Kidney (tissue), 14 donors: ENCODE measurements around the gene P2RY11. TPM values are rescaled to one million over a fixed set of nuclear protein-coding genes. Genes with fewer than 3 reads are reported as not detected.
A peak's percentile ranks its signal among the peaks of the same experiment; 100 is the strongest.

Experiments used
- DNase-seq, 5 donors: peaks; one replicate each; pipeline ENCODE4 v3.0.0-alpha.2; 2013 to 2020
- FAIRE-seq: peaks from 2 replicates; lab custom pipeline; 2012; peaks lifted over from hg19 to GRCh38; lab: Jason Lieb, UNC
- H3K27ac ChIP-seq, 2 donors: one replicate each; pipeline ENCODE4 v1.7.0; 2013; ENCODE audit warnings: low read depth in 2 of 2, low read length in 2 of 2, inconsistent platforms in 1 of 2
- H3K27me3 ChIP-seq: one replicate; pipeline ENCODE4 v1.7.1; 2013; ENCODE audit warnings: low read length, inconsistent platforms; ENCODE audit not compliant: control insufficient read depth, insufficient read depth
- H3K36me3 ChIP-seq, 3 donors: one replicate each; pipeline versions ENCODE4 v1.7.0 to v1.7.1; 2013; ENCODE audit warnings: low read length in 3 of 3, control low read depth in 1 of 3, inconsistent platforms in 1 of 3; ENCODE audit not compliant: insufficient read depth in 3 of 3, control insufficient read depth in 2 of 3
- H3K4me1 ChIP-seq, 3 donors: one replicate each; pipeline versions ENCODE4 v1.7.0 to v1.7.1; 2013; ENCODE audit warnings: low read length in 3 of 3, inconsistent platforms in 1 of 3, low read depth in 1 of 3; ENCODE audit not compliant: control insufficient read depth in 2 of 3, insufficient read depth in 2 of 3
- H3K4me3 ChIP-seq, 3 donors: one replicate each; pipeline versions ENCODE4 v1.7.0 to v1.8.1; 2013; ENCODE audit warnings: low read length in 3 of 3, control low read depth in 1 of 3, inconsistent platforms in 1 of 3
- H3K9ac ChIP-seq, 3 donors: one replicate each; pipeline versions ENCODE4 v1.7.0 to v1.7.1; 2013; ENCODE audit warnings: low read length in 3 of 3, control low read depth in 1 of 3, inconsistent platforms in 1 of 3
- H3K9me3 ChIP-seq, 3 donors: one replicate each; pipeline versions ENCODE4 v1.7.0 to v1.7.1; 2013; ENCODE audit warnings: low read length in 3 of 3, control low read depth in 1 of 3, inconsistent platforms in 1 of 3; ENCODE audit not compliant: control insufficient read depth in 2 of 3, insufficient read depth in 1 of 3
- intact Hi-C: fragments of 100-400 bp; cut with DNase I; formaldehyde crosslinking; loops from one replicate; pipeline ENCODE4 v1.11.1; 2022
- polyA plus RNA-seq: library from polyadenylated mRNA; stranded (reverse); fragments of 350-450 nt; fragmentation: Illumina TruSeq; extraction: RNeasy Lipid Tissue Mini Kit (QIAGEN cat#74804); gene quantifications from one replicate; pipeline ENCODE4 v1.2.3, GENCODE V29; 2014; ENCODE audit warnings: low read depth, low replicate concordance; ENCODE audit not compliant: insufficient read depth
- total RNA-seq: library from RNA; stranded (reverse); fragmentation: NEBNext Ultra II Directional; extraction: Animal tissue kit (Norgen Biotek cat#: 25700); gene quantifications from one replicate; pipeline ENCODE4 v1.2.1, GENCODE V29; 2021
- TF ChIP-seq, protein P1 (sequence below): IDR thresholded peaks from 3 replicates; pipeline ENCODE4 v1.5.1; 2012; ENCODE audit warnings: mild to moderate bottlenecking, moderate library complexity, borderline replicate concordance; ENCODE audit not compliant: insufficient read depth; ENCODE audit errors: extremely low read depth
- donor health status: control.
- donor health status: control.
- donor health status: control.
- donor health status: control.
- donor health status: control.
- donor health status: DM: yes; HTN: yes; CAD: no.
- donor health status: Normal renal cell carcinoma (clear cell type).

Gene P2RY11
- total and polyA plus RNA-seq, 2 donors from 2014 or later, result 3.7 to 17.3 TPM

DNA sequence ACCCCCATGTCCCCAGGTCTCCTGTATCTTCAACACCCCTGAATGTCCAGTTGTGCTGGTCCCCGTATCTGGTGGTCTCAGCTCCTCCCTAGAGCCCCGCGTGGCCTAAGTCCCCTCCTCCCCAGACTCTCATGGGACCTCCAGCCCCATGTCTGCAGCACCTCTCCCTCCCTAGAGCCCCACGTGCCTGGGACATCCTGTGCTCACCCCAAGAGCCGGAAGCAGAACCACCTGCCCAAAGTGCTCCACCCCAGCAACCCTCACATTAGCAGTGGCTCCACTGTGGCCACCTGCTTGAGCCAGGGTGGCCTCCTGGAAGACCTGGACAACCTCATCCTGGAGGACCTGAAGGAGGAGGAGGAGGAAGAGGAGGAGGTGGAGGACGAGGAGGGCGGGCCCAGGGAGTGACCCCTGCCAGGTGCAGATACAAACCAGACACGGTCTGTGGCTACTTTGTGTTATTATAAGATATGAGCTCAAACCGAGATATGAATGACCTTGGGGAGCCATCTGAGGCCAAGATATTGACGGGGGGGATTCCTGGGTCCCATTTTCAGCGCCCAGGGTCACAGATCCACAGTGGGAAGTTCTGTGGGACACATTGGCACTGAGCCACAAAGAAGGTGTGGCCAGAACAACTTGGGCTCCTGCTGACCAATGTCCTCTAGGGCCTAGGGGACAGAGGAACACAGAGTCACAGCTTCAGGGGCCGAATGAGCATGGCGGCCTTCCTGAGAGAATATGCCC lies 19.4 kb upstream of the P2RY11 start:
- intact Hi-C loops, result no loop called here
- FAIRE-seq (no peak), DNase-seq (peak in 1 of 5 donors; percentile 70)
- TF ChIP-seq, protein P1, sequence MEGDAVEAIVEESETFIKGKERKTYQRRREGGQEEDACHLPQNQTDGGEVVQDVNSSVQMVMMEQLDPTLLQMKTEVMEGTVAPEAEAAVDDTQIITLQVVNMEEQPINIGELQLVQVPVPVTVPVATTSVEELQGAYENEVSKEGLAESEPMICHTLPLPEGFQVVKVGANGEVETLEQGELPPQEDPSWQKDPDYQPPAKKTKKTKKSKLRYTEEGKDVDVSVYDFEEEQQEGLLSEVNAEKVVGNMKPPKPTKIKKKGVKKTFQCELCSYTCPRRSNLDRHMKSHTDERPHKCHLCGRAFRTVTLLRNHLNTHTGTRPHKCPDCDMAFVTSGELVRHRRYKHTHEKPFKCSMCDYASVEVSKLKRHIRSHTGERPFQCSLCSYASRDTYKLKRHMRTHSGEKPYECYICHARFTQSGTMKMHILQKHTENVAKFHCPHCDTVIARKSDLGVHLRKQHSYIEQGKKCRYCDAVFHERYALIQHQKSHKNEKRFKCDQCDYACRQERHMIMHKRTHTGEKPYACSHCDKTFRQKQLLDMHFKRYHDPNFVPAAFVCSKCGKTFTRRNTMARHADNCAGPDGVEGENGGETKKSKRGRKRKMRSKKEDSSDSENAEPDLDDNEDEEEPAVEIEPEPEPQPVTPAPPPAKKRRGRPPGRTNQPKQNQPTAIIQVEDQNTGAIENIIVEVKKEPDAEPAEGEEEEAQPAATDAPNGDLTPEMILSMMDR, result no peak
- Histone ChIP-seq H3K9me3 (peaks cover 0 to 2% (median 0%) of the 10 kb centered on the region in 3 donors), H3K4me1 (peaks cover 0 to 6% (median 5%) of the 10 kb centered on the region in 3 donors), H3K27me3 (no peaks in the 10 kb centered on the region), H3K36me3 (peaks cover 0 to 11% (median 5%) of the 10 kb centered on the region in 3 donors), H3K4me3 (no peak overlapping the region), H3K27ac (no peak overlapping the region), H3K9ac (no peak overlapping the region)

GRCh38 chr19:10092648-10093294 lies 18.7 kb upstream of the P2RY11 start:
- intact Hi-C loops, result no loop called here
- no peaks in the 10 kb centered on the region for H3K27me3 ChIP-seq
- FAIRE-seq, result no peak
- no peak overlapping the region for H3K9ac ChIP-seq
- TF ChIP-seq, protein P1, result no peak
- peaks cover 0 to 6% (median 5%) of the 10 kb centered on the region in 3 donors for H3K4me1 ChIP-seq
- peaks cover 0 to 2% (median 0%) of the 10 kb centered on the region in 3 donors for H3K9me3 ChIP-seq
- H3K27ac ChIP-seq, result no peak overlapping the region
- H3K4me3 ChIP-seq, result no peak overlapping the region
- DNase-seq, result peak in 1 of 5 donors; percentile 52
- peaks cover 0 to 11% (median 5%) of the 10 kb centered on the region in 3 donors for H3K36me3 ChIP-seq

DNA sequence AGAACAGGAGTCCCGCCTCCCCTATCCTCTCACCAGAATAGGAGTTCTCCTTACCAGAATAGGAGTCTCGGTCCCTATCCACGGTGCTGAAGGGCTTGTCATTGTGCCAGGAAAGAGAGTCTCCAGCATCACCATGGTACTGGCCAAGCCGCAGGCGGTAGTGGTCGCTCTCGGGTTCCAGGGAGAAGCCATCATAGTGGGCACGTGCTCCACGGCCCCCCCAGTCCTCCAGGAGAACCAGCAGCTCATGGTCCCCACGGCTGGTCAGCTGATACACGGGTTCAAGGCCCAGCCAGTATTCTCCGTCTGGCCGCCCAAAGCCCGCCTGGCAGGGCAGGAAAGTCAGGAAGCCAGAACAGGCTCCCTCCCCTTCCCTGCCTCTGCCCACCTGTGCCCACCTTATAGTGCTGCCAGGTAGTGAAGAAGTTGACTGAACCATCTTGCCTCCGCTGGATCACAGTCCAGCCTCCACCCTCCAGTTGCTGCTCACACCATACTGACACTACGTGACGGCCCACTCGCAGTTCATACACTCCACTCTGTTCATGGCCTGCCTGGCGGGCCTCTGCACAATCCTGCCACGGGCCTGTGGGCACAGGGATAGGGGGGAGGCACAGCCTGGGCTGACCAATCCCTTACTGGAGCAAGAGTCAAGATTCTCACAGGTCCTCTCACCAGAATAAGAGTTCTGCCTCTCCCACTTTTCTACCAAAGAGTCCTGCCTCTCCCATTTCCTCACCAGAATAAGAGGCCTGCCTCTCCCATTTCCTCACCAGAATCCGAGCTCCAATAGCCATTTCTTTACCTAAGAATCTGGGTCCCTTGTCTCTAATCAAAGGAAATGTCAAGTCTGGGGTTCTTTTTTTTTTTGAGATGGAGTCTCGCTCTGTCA lies 18.0 kb upstream of the P2RY11 start:
- no peak overlapping the region for H3K9ac ChIP-seq
- H3K27ac ChIP-seq, result no peak overlapping the region
- peaks cover 0 to 11% (median 5%) of the 10 kb centered on the region in 3 donors for H3K36me3 ChIP-seq
- intact Hi-C loops, result no loop called here
- DNase-seq (peak in 2 of 5 donors; percentile 48 to 71), FAIRE-seq (no peak)
- peaks cover 0 to 2% (median 0%) of the 10 kb centered on the region in 3 donors for H3K9me3 ChIP-seq
- peaks cover 0 to 6% (median 5%) of the 10 kb centered on the region in 3 donors for H3K4me1 ChIP-seq
- no peaks in the 10 kb centered on the region for H3K27me3 ChIP-seq
- H3K4me3 ChIP-seq, result no peak overlapping the region
- TF ChIP-seq, protein P1, result no peak
